GM13976 (cell line): ENCODE measurements around the gene CES5A.

Source experiments
- DNase-seq: peaks from one replicate; pipeline ENCODE4 v3.0.0; 2012; ENCODE audit warnings: low spot score
- in situ Hi-C: fragments of 300-500 bp; cut with MboI; formaldehyde crosslinking; loops from one replicate; pipeline ENCODE4 v1.12.0; 2022; ENCODE audit warnings: low sequenced_read_pairs, mixed read lengths, inconsistent platforms; ENCODE audit not compliant: unreplicated experiment
- TF ChIP-seq, protein P1 (sequence below): IDR thresholded peaks from 2 replicates; pipeline ENCODE4 v1.5.1; 2012; ENCODE audit warnings: borderline replicate concordance, mild to moderate bottlenecking; ENCODE audit not compliant: insufficient read depth; ENCODE audit errors: extremely low read depth, missing control alignments, control extremely low read depth

The CES5A gene

DNA sequence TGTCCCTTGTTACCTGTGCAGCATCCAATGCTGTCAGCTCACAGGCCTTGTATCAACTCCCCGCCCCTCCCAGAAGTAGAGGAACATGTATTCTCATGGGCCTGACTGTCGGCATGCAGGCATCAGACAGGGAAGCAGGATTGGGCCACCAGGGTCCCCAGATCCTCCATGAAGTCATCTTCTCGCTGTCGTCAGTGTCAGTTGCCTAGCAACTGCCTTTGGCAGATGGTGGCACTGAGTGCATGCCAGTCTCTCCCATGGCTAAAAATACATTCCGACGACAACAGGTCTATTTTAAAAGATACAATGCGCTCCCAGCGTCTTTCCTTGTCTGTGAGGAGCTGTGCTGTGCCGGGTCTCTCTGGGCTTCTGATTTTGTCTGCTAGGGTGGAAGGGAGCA lies 36.8 kb upstream of the CES5A start:
- DNase-seq: no peak
- in situ Hi-C loops: no loop called here

DNA sequence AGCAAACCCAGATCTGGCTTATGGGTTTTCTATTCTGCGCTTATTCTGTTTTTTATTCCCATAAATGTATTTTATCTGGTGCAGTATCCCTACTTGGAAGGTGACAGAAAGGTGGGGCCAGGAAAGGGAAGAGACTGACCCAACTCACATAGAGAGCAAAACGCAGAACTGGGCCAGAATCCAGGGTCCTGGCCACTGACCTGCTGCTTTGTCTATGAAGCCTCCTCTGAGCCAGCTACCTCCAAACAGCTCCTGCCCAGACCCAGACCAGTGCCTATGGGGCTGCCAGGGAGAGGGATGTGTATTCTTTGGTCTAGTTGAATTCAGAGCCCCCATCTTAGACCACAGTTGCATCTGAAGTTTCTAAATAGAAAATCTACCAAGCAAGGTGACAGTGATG lies 36.4 kb upstream of the CES5A start:
- no peak for DNase-seq
- TF ChIP-seq, protein P1, sequence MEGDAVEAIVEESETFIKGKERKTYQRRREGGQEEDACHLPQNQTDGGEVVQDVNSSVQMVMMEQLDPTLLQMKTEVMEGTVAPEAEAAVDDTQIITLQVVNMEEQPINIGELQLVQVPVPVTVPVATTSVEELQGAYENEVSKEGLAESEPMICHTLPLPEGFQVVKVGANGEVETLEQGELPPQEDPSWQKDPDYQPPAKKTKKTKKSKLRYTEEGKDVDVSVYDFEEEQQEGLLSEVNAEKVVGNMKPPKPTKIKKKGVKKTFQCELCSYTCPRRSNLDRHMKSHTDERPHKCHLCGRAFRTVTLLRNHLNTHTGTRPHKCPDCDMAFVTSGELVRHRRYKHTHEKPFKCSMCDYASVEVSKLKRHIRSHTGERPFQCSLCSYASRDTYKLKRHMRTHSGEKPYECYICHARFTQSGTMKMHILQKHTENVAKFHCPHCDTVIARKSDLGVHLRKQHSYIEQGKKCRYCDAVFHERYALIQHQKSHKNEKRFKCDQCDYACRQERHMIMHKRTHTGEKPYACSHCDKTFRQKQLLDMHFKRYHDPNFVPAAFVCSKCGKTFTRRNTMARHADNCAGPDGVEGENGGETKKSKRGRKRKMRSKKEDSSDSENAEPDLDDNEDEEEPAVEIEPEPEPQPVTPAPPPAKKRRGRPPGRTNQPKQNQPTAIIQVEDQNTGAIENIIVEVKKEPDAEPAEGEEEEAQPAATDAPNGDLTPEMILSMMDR: no peak
- in situ Hi-C loops: no loop called here

More for the DNA sequence above, 36.8 kb upstream of the CES5A start:
- TF ChIP-seq, protein P1: no peak

DNA sequence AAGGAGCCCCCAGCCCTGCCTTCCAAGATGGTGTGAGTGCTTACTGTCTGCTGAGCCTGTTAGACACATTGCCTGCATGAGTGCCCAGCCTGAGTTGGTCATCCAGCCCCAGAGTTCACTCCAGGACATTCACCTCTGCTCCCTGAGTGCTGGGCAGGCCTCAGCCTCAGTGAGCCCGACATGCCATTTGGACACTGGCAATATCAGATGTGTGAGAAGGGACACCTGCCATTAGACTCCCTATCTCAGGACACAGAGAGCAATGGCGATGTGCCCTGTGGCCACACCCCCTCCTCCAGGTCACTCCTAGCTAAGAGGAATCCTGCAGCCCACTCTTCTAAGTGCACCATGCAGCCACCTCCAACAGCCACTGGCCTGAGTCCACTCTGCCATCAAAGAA lies 34.7 kb upstream of the CES5A start:
- no peak for DNase-seq
- in situ Hi-C loops: no loop called here
- TF ChIP-seq, protein P1: no peak

DNA sequence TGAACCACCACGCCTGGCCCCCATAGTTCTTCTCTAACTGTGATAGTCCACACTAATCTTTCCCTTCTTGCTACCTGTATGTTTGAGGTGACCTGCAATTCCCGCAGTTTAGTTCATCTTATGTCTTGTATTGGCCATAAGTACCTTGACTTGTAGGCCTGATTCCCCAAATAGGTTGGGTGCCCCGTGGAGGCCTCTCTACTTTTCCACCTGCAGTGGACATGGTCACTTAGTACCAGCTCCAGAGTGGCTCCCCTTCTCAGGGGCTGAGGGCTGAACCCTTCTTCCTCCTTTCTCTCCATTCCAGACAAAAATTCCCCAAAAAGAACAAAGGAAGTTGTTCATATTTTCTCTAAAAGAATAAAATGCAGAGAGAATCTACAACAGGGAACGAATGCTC lies 33.5 kb upstream of the CES5A start:
- TF ChIP-seq, protein P1: no peak
- in situ Hi-C loops: no loop called here
- DNase-seq: no peak

DNA sequence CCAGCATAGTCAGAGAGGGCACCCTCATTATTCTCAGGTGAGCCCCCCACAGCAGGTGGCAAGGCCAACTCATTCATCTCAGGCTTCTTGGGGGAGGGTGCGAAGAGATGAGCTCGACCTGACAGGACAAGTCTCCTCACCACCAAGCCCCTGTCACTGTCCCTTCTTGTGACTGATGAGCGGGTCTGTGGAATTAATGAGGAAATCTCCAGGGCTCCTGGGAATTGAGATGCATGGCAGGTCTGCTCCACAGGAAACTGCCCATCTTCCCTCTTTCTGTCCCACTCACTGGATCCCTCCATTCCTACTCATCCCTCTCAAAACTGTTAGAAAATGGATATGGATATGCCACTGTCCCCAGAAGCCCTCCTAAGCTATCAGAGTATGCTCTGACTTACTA lies 32.5 kb upstream of the CES5A start:
- TF ChIP-seq, protein P1: no peak
- in situ Hi-C loops: no loop called here
- no peak for DNase-seq

DNA sequence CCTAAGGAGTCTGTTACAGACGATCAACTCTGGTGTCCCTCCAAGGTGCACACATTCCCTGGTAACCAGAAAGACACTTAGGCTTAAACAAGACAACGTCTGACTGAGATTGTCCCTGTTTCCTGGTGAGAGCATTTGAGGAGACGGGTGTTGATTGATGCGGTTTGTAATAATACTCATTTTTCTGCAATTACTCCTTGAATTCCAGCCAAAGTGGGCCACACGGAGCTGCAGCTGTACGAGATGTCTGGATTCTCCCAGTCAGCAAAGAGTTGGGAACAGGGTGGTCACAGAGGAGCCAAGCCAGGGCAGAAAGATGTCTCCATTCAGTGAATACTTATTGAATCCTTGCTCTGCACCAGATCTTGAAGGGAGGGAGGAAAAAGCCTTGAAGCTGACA lies 30.9 kb upstream of the CES5A start:
- in situ Hi-C loops: no loop called here
- DNase-seq: no peak
- TF ChIP-seq, protein P1: no peak

DNA sequence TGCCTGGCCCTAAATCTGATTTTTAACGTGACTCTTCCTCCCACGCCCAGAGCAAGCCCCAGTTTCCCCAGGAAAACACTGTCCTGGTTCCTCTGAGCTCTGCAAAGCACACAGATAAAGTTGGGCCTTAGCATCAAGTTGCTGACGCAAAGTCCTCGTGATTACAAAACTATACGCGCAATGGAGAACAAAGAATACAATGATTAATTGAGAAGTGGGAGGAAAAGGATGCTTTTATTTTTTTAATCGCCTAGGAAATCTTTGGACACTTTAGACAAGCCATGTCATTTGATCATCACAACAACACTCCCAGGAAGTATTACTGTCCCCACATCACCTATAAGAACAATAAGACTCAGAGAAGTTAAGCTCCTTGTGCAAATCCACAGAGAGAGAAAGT lies 30.5 kb upstream of the CES5A start:
- in situ Hi-C loops: no loop called here
- TF ChIP-seq, protein P1: no peak

More for the DNA sequence above, 30.5 kb upstream of the CES5A start:
- DNase-seq: no peak
